Measurements from ENCODE around the gene DUSP1. TPM values are rescaled to one million over a fixed set of nuclear protein-coding genes. Genes with fewer than 3 reads are reported as not detected.
A peak's percentile ranks its signal among the peaks of the same experiment; 100 is the strongest.

Gene DUSP1
- total and polyA plus RNA-seq, 2 of the 13 experiments (the other 11 are each of a cell fraction or from before 2014, with no cell fraction given), result 27.1 to 55.5 TPM

DNA sequence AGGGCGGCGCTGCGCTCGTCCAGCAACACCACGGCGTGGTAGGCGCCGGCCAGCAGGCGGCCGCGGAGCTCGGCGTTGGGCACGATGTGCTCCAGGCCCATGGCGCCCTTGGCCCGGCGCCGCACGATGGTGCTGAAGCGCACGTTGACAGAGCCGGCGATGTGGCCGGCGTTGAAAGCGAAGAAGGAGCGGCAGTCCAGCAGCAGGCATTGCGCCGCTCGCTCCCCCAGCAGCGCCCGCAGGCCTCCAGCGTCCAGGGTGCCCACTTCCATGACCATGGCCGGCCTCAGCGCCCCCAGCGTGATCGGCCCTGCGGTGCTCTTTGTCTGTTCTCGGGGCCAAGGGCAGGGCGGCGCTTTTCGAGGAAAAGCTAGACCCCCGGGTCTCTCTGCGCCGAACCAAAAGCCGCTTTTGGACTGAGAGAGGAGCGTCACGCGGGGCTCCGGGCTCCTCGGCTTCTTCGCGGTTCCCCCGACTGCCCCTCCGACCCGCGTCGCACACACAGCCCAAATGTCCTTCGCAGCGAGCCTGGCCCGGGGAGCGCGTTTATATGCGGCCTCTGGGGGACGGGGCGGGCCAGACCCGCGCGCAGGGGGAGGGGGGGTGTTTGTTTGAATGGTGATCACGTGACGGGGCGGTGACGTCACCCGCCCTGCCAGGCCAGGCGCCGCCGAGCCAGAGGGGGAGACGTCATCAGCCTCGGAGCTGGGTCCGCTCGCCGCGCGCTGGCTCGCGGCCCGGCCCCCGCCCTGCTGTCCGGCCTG, at the start of gene DUSP1 (continued):
- TF ChIP-seq ZNF280B (CRISPR knock-in tag; IDR thresholded peaks at IDR 0.05; ENCODE audit: borderline replicate concordance) (0 out of 2 replicates have a peak, but pooled peaks have one; percentile 28), ZNF563 (CRISPR knock-in tag; IDR thresholded peaks at IDR 0.05) (peak; percentile 85), GLI4 (CRISPR knock-in tag; IDR thresholded peaks at IDR 0.05; ENCODE audit: borderline replicate concordance) (peak; percentile 37; the same call in 1 of the 2 replicates), ZNF101 (CRISPR knock-in tag; IDR thresholded peaks at IDR 0.05; ENCODE audit: borderline replicate concordance, low read depth) (no peak), ZNF747 (CRISPR knock-in tag; IDR thresholded peaks at IDR 0.05; ENCODE audit: borderline replicate concordance) (0 out of 2 replicates have a peak, but pooled peaks have one; percentile 24), ZNF430 (CRISPR knock-in tag; IDR thresholded peaks at IDR 0.05) (peak; percentile 52; the same call in 1 of the 2 replicates), ONECUT2 (CRISPR knock-in tag; IDR thresholded peaks at IDR 0.05) (no peak), KDM4B (CRISPR knock-in tag; IDR thresholded peaks at IDR 0.05) (no peak), HDAC1 (CRISPR knock-in tag; IDR thresholded peaks at IDR 0.05) (peak; percentile 90), DZIP1 (CRISPR knock-in tag; IDR thresholded peaks at IDR 0.05) (no peak), REPIN1 (CRISPR knock-in tag; IDR thresholded peaks at IDR 0.05; ENCODE audit: borderline replicate concordance, low read depth) (peak; percentile 95), AHDC1 (CRISPR knock-in tag; IDR thresholded peaks at IDR 0.05; ENCODE audit: borderline replicate concordance) (peak; percentile 77; the same call in 1 of the 2 replicates), ZBTB33 (CRISPR knock-in tag; IDR thresholded peaks at IDR 0.05) (no peak), MEIS1 (CRISPR knock-in tag; IDR thresholded peaks at IDR 0.05; ENCODE audit: borderline replicate concordance) (no peak)
- TF ChIP-seq, protein P1, sequence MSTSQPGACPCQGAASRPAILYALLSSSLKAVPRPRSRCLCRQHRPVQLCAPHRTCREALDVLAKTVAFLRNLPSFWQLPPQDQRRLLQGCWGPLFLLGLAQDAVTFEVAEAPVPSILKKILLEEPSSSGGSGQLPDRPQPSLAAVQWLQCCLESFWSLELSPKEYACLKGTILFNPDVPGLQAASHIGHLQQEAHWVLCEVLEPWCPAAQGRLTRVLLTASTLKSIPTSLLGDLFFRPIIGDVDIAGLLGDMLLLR (CRISPR knock-in tag; IDR thresholded peaks at IDR 0.05), result no peak; the same call in 1 of the 2 replicates
